NCI-H2196 treated with DMSO at 0.1 percent for 48 hours (cell line): ENCODE measurements around the gene COL4A3.
"Not testable (repeated sequence)": the region's sequence is repeated elsewhere in the genome, so short reads cannot be mapped to it uniquely, and the experiment has no call there.

Experiments used
- DNase-seq: peaks from one replicate; lab custom pipeline; 2025; ENCODE audit not compliant: unreplicated experiment; lab: John Stamatoyannopoulos, UW

The COL4A3 gene

DNA sequence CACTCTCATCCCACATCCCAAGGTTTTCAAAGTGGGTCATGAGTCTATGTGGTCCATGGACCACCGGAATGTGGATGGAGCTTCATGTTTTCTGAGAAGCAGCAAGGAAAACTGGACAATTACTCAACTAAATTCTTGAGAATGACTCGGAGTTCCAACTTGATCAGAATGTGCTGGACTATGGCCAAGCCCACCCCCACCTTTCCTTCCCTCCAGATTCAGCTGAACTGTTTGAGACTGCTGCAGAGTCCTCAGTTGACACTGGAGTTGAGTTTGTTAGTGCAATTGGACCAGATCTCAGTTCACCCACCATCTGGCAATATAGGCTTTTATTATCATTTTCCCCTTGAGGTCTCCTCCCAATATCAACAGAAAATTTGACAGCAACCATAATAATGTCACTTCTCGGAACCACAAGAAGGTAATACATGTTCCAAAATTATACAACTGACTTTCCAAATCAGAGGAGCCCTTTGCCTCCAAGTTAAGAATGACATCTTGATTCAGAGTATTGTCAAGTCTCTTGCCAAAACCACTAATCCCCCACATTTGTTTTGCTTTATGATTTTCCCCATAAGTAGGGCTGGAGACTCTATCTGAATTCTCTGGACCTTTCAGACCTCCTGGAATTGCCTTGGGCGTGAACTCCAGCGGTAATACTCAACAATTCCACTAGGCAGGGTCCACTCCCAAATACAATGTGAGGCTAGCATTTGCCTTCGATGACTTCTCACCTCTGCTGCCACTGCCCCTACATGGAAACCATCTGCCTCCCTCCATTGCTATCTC, 9.2 kb upstream of the COL4A3 start:
- DNase-seq: no peak

DNA sequence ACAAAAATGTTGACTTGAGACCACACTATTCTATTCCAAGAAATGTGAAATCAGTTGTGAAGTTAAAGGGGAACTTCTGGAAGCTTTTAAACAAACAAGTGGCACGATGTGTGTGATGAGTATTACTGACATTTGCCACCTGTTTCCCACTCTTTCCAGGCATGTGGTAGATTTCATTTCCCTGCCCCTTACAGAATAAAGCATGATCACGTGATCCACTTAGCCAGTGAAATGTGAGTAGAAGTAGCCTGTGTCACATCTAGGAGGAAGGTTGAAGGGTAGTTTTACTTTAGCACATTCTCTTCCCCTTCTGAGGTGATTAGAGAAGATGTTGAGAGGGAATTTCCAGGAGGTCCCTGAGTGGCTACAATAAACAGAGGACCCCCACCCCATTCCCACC, 4.3 kb upstream of the COL4A3 start:
- no peak for DNase-seq

GRCh38 chr2:227161947-227162346, 2.5 kb upstream of the COL4A3 start:
- no peak for DNase-seq

- no peak for DNase-seq
Observed at GRCh38 chr2:227163485-227163997, 883 bp upstream of the COL4A3 start.

- DNase-seq: no peak
Observed at GRCh38 chr2:227164763-227165291, 403 bp downstream of the COL4A3 start.

- DNase-seq: not testable (repeated sequence)
Observed at GRCh38 chr2:227171779-227172178, 7.4 kb downstream of the COL4A3 start.

DNA sequence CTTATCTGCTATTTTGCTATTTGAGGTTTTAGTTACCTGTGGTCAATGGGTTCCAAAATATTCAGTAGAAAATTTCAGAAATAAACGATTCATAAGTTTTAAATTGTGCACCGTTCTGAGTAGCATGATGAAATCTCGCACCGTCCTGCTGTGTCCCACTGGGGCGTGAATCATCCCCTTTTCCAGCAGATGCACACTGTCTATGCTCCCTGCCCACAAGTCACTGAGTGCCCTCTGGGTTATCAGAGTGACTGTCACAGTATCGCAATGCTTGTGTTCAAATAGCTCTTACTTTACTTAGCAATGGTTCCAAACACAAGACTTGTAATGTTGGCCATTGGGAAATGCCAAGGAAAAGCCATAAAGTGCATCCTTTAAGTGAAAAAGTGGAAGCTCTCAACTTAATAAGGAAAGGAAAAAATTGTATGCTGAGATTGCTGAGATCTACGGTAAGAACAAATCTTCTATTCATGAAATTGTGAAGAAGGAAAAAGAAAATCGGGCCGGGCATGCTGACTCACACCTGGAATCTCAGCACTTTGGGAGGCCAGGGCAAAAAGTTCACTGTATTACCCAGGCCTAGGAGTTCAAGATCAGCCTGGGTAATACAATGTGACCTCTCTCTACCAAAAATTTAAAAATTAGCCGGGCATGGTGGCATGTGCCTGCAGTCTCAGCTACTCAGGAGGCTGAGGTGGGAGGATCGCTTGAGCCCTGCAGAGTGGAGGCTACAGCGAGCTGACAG, 13.3 kb downstream of the COL4A3 start:
- no peak for DNase-seq

DNA sequence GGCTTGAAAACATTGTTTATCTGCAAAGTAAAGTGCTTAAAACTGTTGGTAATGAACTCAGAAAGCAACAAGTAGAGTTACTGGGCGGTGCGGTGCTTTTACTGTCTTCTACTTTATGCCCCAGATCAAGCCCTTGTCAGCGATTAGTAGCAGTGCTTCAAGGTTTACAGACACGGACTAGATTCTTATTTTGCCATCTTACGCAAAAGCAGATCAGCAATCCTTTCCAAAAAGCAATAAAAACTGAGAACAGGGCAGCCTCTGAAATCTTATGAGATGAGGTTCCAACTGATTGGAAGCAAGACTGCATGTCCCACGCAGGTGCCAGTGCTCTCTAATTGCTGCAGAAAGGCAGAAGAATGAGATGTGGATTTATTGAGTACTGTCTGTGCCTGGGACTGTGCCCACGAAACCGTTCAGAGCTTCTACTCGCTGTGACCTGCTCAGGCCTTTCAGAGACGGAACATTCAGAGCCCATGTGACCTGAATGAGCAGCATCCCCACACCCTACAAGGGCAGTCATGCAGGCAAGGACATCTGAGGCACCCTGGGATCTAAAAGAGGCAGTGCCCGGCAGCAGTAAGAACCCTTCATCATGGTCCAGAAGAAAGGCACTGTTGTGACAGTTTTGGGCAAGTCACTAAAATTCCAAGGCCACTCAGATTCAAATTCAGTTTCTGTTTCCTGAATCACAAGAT, 15.7 kb downstream of the COL4A3 start:
- DNase-seq: no peak

DNA sequence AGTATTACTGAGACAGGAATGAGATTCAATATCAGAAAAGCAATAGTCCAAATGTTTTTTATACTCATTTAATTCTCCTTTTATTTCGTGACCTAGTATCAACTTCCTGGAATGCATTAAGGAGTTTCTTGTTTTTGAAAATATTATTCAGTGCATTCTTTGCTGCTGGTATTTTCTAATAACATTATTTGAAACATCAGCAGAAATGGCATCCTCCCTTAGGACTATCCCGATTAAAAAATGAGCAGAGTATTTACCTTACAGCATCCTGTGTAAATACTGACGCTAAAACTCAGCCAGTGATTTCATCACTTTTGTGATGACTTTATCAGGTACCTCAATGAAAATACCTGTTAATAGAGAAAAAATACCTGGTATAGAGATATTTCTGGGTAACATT, 16.3 kb downstream of the COL4A3 start:
- no peak for DNase-seq

DNA sequence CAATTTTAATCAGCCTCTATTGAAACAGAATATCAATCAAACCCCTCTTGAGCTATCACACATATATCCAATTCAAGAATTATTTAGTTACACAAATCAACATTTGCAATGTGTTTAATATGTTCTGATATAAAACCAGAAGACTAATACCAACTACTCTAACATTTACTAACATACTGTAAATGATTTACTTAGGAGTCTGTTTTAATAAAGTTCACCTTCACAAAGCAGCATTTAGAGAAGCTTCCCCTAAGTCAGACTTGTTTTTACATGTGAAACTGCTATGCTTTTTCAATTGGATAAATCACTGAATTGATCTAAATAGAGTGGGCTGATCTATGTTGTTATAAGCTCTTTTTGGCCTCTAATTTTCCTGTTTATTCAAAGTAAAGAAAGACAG, 18.3 kb downstream of the COL4A3 start:
- DNase-seq: no peak

- no peak for DNase-seq
Observed at GRCh38 chr2:227183657-227184367, 19.4 kb downstream of the COL4A3 start.

GRCh38 chr2:227185615-227186232, 21.3 kb downstream of the COL4A3 start:
- DNase-seq: no peak

DNA sequence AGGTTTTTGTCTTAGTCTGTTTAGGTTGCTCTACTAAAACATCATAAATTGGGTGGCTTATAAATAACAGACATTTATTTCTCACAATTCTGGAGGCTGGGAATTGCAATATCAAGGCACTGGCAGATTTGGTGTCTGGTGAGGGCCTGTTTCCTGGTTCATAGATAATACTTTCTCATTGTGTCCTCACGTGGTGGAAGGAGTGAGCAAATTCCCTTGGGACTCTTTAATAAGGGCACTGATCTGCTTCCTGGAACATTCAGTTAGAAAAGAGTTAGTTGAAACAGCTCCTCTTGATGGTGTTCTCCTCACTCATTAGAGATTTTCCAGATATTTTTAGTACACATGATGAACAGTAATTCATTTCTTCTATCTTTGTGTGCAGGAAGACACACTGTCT, 22.3 kb downstream of the COL4A3 start:
- no peak for DNase-seq

GRCh38 chr2:227188292-227188691, 23.9 kb downstream of the COL4A3 start:
- no peak for DNase-seq

- DNase-seq: no peak
Observed at GRCh38 chr2:227191367-227191766, 26.9 kb downstream of the COL4A3 start.

- DNase-seq: no peak
Observed at GRCh38 chr2:227192491-227192890, 28.1 kb downstream of the COL4A3 start.

GRCh38 chr2:227194219-227194618, 29.8 kb downstream of the COL4A3 start:
- DNase-seq: no peak

- no peak for DNase-seq
Observed at GRCh38 chr2:227198866-227199265, 34.4 kb downstream of the COL4A3 start.

- no peak for DNase-seq
Observed at GRCh38 chr2:227201771-227202170, 37.3 kb downstream of the COL4A3 start.

GRCh38 chr2:227204452-227204851, 40.0 kb downstream of the COL4A3 start:
- no peak for DNase-seq
